Measurements from ENCODE around the gene FMN1. TPM values are rescaled to one million over a fixed set of nuclear protein-coding genes. Genes with fewer than 3 reads are reported as not detected.

The FMN1 gene
- total RNA-seq, 1 experiment from 2014 or later, result 4.5 TPM

DNA sequence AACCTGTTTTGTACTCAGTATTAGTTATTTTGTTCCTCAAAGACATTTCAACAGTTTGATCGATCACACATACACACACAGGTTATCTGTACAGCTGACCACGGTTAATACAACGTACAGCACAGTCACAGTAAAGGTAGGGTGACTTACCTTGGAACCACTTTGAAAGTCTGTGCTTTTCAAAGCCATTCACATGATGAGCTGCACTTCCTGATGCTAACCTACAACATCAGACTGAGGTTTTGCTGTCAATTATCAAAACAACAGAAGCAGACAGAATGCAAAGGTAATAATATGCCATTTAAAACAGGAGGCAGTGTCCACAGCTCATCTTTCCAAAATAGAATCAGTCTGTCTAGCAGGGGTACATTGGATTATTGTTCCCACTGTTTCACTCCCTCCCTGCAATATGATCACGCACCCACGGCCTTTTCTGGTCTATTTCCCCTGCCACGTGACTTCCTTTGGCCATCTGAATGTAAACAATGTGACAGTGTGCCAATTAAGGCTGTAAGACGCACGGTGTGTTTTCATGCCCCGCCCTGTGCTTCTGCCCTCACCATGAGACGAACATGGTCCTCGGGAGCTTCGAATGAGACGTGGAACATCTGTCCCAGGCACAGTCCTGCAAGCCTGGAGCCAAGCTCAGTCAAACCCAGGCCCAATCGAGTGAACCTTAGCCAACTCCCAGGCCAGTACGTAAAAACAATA lies 102.4 kb downstream of the FMN1 start:
- Mint-ChIP-seq H3K4me1 (peaks cover 9% of the 10 kb centered on the region), H3K27me3 (ENCODE audit: low read depth) (no peaks in the 10 kb centered on the region), H3K9me3 (no peaks in the 10 kb centered on the region), H3K27ac (no peak overlapping the region), H3K36me3 (no peaks in the 10 kb centered on the region), H3K4me3 (no peak overlapping the region)
- ChIA-PET POLR2A (no interaction called here), CTCF (interaction anchor here (0.6 kb wide), 1 partner anchor 39 kb away, joined by 3 read pairs; no protein-coding TSS in a partner anchor)
- ATAC-seq, result no peak
- DNase-seq (ENCODE audit: low spot score), result no peak
- TF ChIP-seq ZNF232 (CRISPR knock-in tag; IDR thresholded peaks at IDR 0.05) (no peak), FOXP4 (CRISPR knock-in tag; IDR thresholded peaks at IDR 0.05) (no peak), FOXJ3 (CRISPR knock-in tag; IDR thresholded peaks at IDR 0.05; ENCODE audit: borderline replicate concordance) (no peak), SMAD3 (CRISPR knock-in tag; IDR thresholded peaks at IDR 0.05; ENCODE audit: borderline replicate concordance) (no peak), NFATC4 (CRISPR knock-in tag; IDR thresholded peaks at IDR 0.05) (no peak), ZNF425 (CRISPR knock-in tag; conservative IDR thresholded peaks at IDR 0.05) (no peak), SMAD4 (CRISPR knock-in tag; IDR thresholded peaks at IDR 0.05) (no peak), TP53 (CRISPR knock-in tag; IDR thresholded peaks at IDR 0.05) (no peak), CTCF (IDR thresholded peaks at IDR 0.05) (no peak), IRF2 (CRISPR knock-in tag; IDR thresholded peaks at IDR 0.05; ENCODE audit: borderline replicate concordance, low read depth) (no peak)
- TF ChIP-seq, protein P1, sequence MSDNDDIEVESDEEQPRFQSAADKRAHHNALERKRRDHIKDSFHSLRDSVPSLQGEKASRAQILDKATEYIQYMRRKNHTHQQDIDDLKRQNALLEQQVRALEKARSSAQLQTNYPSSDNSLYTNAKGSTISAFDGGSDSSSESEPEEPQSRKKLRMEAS (CRISPR knock-in tag; IDR thresholded peaks at IDR 0.05), result no peak
- TF ChIP-seq, protein P2, sequence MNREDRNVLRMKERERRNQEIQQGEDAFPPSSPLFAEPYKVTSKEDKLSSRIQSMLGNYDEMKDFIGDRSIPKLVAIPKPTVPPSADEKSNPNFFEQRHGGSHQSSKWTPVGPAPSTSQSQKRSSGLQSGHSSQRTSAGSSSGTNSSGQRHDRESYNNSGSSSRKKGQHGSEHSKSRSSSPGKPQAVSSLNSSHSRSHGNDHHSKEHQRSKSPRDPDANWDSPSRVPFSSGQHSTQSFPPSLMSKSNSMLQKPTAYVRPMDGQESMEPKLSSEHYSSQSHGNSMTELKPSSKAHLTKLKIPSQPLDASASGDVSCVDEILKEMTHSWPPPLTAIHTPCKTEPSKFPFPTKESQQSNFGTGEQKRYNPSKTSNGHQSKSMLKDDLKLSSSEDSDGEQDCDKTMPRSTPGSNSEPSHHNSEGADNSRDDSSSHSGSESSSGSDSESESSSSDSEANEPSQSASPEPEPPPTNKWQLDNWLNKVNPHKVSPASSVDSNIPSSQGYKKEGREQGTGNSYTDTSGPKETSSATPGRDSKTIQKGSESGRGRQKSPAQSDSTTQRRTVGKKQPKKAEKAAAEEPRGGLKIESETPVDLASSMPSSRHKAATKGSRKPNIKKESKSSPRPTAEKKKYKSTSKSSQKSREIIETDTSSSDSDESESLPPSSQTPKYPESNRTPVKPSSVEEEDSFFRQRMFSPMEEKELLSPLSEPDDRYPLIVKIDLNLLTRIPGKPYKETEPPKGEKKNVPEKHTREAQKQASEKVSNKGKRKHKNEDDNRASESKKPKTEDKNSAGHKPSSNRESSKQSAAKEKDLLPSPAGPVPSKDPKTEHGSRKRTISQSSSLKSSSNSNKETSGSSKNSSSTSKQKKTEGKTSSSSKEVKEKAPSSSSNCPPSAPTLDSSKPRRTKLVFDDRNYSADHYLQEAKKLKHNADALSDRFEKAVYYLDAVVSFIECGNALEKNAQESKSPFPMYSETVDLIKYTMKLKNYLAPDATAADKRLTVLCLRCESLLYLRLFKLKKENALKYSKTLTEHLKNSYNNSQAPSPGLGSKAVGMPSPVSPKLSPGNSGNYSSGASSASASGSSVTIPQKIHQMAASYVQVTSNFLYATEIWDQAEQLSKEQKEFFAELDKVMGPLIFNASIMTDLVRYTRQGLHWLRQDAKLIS (CRISPR knock-in tag; IDR thresholded peaks at IDR 0.05; ENCODE audit: borderline replicate concordance), result no peak

GRCh38 chr15:33089878-33090757 lies 104.4 kb downstream of the FMN1 start:
- Mint-ChIP-seq H3K4me3 (no peak overlapping the region), H3K27me3 (ENCODE audit: low read depth) (no peaks in the 10 kb centered on the region), H3K36me3 (no peaks in the 10 kb centered on the region), H3K9me3 (no peaks in the 10 kb centered on the region), H3K4me1 (peaks cover 14% of the 10 kb centered on the region), H3K27ac (no peak overlapping the region)
- ChIA-PET CTCF (interaction anchor here (1.1 to 1.7 kb wide), 2 partner anchors 10 to 42 kb away, joined by 3 to 4 read pairs; no protein-coding TSS in a partner anchor), POLR2A (no interaction called here)
- no peak for ATAC-seq
- no peak for DNase-seq (ENCODE audit: low spot score)
- TF ChIP-seq SP1 (CRISPR knock-in tag; conservative IDR thresholded peaks at IDR 0.05) (no peak), ZNF121 (CRISPR knock-in tag; IDR thresholded peaks at IDR 0.05) (no peak), E2F1 (CRISPR knock-in tag; IDR thresholded peaks at IDR 0.05) (no peak), NFATC4 (CRISPR knock-in tag; IDR thresholded peaks at IDR 0.05) (no peak), EMX1 (CRISPR knock-in tag; IDR thresholded peaks at IDR 0.05) (no peak), ZNF423 (CRISPR knock-in tag; IDR thresholded peaks at IDR 0.05) (no peak), NFYB (CRISPR knock-in tag; conservative IDR thresholded peaks at IDR 0.05; ENCODE audit: low read depth) (no peak), RELA (CRISPR knock-in tag; IDR thresholded peaks at IDR 0.05; ENCODE audit: borderline replicate concordance) (no peak), ZNF317 (CRISPR knock-in tag; IDR thresholded peaks at IDR 0.05; ENCODE audit: borderline replicate concordance, low read depth) (no peak)
- TF ChIP-seq, protein P3, sequence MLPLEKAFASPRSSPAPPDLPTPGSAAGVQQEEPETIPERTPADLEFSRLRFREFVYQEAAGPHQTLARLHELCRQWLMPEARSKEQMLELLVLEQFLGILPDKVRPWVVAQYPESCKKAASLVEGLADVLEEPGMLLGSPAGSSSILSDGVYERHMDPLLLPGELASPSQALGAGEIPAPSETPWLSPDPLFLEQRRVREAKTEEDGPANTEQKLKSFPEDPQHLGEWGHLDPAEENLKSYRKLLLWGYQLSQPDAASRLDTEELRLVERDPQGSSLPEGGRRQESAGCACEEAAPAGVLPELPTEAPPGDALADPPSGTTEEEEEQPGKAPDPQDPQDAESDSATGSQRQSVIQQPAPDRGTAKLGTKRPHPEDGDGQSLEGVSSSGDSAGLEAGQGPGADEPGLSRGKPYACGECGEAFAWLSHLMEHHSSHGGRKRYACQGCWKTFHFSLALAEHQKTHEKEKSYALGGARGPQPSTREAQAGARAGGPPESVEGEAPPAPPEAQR (CRISPR knock-in tag; IDR thresholded peaks at IDR 0.05), result no peak
